ENCODE data around the gene POGLUT3. TPM values are rescaled to one million over a fixed set of nuclear protein-coding genes. Genes with fewer than 3 reads are reported as not detected.

The POGLUT3 gene
- total and polyA plus RNA-seq, 9 of the 15 experiments (the other 6 are each of a cell fraction or from before 2014, with no cell fraction given): 4.6 to 29.7 (median 17.8) TPM

DNA sequence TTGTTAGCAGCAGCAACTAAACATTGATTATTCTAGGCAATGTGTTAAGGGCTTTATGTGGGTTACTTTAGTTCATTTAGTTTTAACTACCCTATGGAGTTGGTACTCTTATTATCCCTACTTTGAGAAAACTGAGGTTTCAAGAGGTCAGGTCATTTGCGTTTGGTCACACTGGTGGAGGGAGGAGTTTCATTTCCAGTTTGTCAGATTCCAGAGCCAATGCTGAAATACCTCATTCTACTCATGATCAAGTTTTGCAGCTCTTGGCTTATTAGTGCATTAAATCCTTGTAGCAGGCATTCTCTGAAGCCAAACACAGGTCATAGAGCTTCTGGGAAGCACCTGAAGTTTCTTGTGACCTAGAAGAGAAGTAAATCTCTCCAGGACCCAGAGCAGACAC is 24.1 kb upstream of the POGLUT3 start:
- H4K20me1 ChIP-seq (replicated peaks; ENCODE audit: control insufficient read depth, insufficient read depth, low read length): no peaks in the 10 kb centered on the region
- CTCF ChIA-PET (ENCODE audit: low intra/inter-chr PET ratio): no interaction called here

DNA sequence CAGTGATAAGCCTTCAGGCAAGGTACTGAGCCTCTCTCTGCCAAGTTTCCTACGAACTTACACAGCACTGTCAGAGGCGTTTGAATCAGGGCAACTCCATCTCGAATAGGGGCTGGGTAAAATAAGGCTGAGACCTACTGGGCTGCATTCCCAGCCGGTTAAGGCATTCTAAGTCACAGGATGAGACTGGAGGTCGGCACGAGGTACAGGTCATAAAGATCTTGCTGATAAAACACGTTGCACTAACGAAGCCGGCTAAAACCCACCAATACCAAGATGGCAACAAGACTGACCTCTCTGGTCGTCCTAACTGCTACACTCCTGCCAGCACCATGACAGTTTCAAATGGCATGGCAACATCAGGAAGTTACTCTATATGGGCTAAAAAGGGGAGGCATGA is 20.4 kb upstream of the POGLUT3 start:
- Histone ChIP-seq H3K4me3 (no peak overlapping the region), H3K4me2 (ENCODE audit: insufficient read depth, low read length) (no peak overlapping the region), H3K36me3 (ENCODE audit: control insufficient read depth, insufficient read depth, low read length) (peaks cover 14% of the 10 kb centered on the region), H3K27ac (ENCODE audit: extremely low read depth, low read depth, low read length) (no peak overlapping the region), H4K20me1 (replicated peaks; ENCODE audit: control insufficient read depth, insufficient read depth, low read length) (no peaks in the 10 kb centered on the region), H3K27me3 (ENCODE audit: control insufficient read depth in 2 of 2, insufficient read depth in 2 of 2, low read length in 2 of 2) (no peaks in the 10 kb centered on the region), H3K9ac (ENCODE audit: insufficient read depth in 1 of 2, low read depth in 2 of 2, low read length in 2 of 2) (no peak overlapping the region), H3K4me1 (replicated peaks in 1 of 2; ENCODE audit: control insufficient read depth in 2 of 2, insufficient read depth in 2 of 2, low read length in 2 of 2) (no peaks in the 10 kb centered on the region), H3K9me3 (replicated peaks; ENCODE audit: control insufficient read depth, insufficient read depth, low read depth, low read length) (no peaks in the 10 kb centered on the region), H3K9me1 (ENCODE audit: control insufficient read depth, insufficient read depth, low read length) (no peaks in the 10 kb centered on the region), H2AFZ (ENCODE audit: low read depth, low read length) (no peak overlapping the region), H3K79me2 (ENCODE audit: control insufficient read depth, insufficient read depth, low read length) (no peaks in the 10 kb centered on the region)
- FAIRE-seq (no peak), DNase-seq (ENCODE audit: extremely low read depth in 1 of 4, low spot score in 3 of 4) (no peak), ATAC-seq (no peak)
- BruUV-seq (replicated peaks): no TSS peak
- POLR2A ChIA-PET: no interaction called here
- intact Hi-C loops (cut with micrococcal nuclease): no loop called here
- 57% methylated on average over 10 of the region's 10 CpGs for WGBS (ENCODE audit: insufficient coverage, low coverage, missing lambda C conversion rate)
- in situ Hi-C loops (cut with MboI): no loop called here
- CTCF ChIA-PET (ENCODE audit: low intra/inter-chr PET ratio): no interaction called here
- TF ChIP-seq, protein P1, sequence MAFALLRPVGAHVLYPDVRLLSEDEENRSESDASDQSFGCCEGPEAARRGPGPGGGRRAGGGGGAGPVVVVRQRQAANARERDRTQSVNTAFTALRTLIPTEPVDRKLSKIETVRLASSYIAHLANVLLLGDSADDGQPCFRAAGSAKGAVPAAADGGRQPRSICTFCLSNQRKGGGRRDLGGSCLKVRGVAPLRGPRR (CRISPR knock-in tag; IDR thresholded peaks at IDR 0.05): no peak
- no peak for TF ChIP-seq FUS (optimal IDR thresholded peaks at IDR 0.05; ENCODE audit: low read depth, low read length)
- no peak for TF ChIP-seq TCFL5 (CRISPR knock-in tag; conservative IDR thresholded peaks at IDR 0.05)
- no peak for TF ChIP-seq U2AF1 (optimal IDR thresholded peaks at IDR 0.05; ENCODE audit: low read depth, low read length)
- no peak for TF ChIP-seq RBM22 (IDR thresholded peaks at IDR 0.05; ENCODE audit: low read depth, low read length, poor library complexity, severe bottlenecking)
- TF ChIP-seq ZNF77 (CRISPR knock-in tag; IDR thresholded peaks at IDR 0.05): no peak
- TF ChIP-seq GATA2 (CRISPR knock-in tag; IDR thresholded peaks at IDR 0.05): no peak
- no peak for TF ChIP-seq RBM17 (IDR thresholded peaks at IDR 0.05; ENCODE audit: borderline replicate concordance, low read depth, low read length)
- TF ChIP-seq ZNF274 (IDR thresholded peaks at IDR 0.05; ENCODE audit: borderline replicate concordance, low read depth, low read length): no peak
- no peak for TF ChIP-seq ZNF324 (CRISPR knock-in tag; IDR thresholded peaks at IDR 0.05)
- no peak for TF ChIP-seq NEUROD1 (IDR thresholded peaks at IDR 0.05; ENCODE audit: borderline replicate concordance, low read depth, low read length, partially characterized antibody)
- TF ChIP-seq MEIS2 (IDR thresholded peaks at IDR 0.05; ENCODE audit: partially characterized antibody): no peak
- TF ChIP-seq GTF2E2 (tag; IDR thresholded peaks at IDR 0.05): no peak
- no peak for TF ChIP-seq DIDO1 (tag; IDR thresholded peaks at IDR 0.05; ENCODE audit: low read depth)
- no peak for TF ChIP-seq ATF7 (IDR thresholded peaks at IDR 0.05)

More for the DNA sequence above, 24.1 kb upstream of the POGLUT3 start:
- WGBS (ENCODE audit: insufficient coverage, low coverage, missing lambda C conversion rate): 36% methylated on average over 1 of the region's 1 CpG
- no peak overlapping the region for H3K4me2 ChIP-seq (ENCODE audit: insufficient read depth, low read length)
- FAIRE-seq (no peak), DNase-seq (ENCODE audit: extremely low read depth in 1 of 4, low spot score in 3 of 4) (no peak), ATAC-seq (no peak)
- no peaks in the 10 kb centered on the region for H3K9me3 ChIP-seq (replicated peaks; ENCODE audit: control insufficient read depth, insufficient read depth, low read depth, low read length)
- in situ Hi-C loops (cut with MboI) (no loop called here), intact Hi-C loops (cut with micrococcal nuclease) (no loop called here)
- no peaks in the 10 kb centered on the region for H3K79me2 ChIP-seq (ENCODE audit: control insufficient read depth, insufficient read depth, low read length)
- H3K4me1 ChIP-seq (replicated peaks in 1 of 2; ENCODE audit: control insufficient read depth in 2 of 2, insufficient read depth in 2 of 2, low read length in 2 of 2): peaks cover 0 to under 1% of the 10 kb centered on the region in 2 experiments; a peak in 1 of 5 replicates
- no peak overlapping the region for H3K4me3 ChIP-seq
- H3K9me1 ChIP-seq (ENCODE audit: control insufficient read depth, insufficient read depth, low read length): no peaks in the 10 kb centered on the region
- POLR2A ChIA-PET: no interaction called here
- no peak for TF ChIP-seq TCF7 (IDR thresholded peaks at IDR 0.05; ENCODE audit: borderline replicate concordance)
- TF ChIP-seq CBFA2T3 (IDR thresholded peaks at IDR 0.05): no peak
- TF ChIP-seq EGR1 (conservative IDR thresholded peaks at IDR 0.05): no peak
- TF ChIP-seq TSC22D4 (tag; IDR thresholded peaks at IDR 0.05): no peak
- no peak for TF ChIP-seq ZKSCAN3 (CRISPR knock-in tag; IDR thresholded peaks at IDR 0.05)
- no peak overlapping the region for H3K27ac ChIP-seq (ENCODE audit: extremely low read depth, low read depth, low read length)
- no peak overlapping the region for H2AFZ ChIP-seq (ENCODE audit: low read depth, low read length)
- no peaks in the 10 kb centered on the region for H3K27me3 ChIP-seq (ENCODE audit: control insufficient read depth in 2 of 2, insufficient read depth in 2 of 2, low read length in 2 of 2)
- BruUV-seq (replicated peaks): no TSS peak
- H3K36me3 ChIP-seq (ENCODE audit: control insufficient read depth, insufficient read depth, low read length): peaks cover 6% of the 10 kb centered on the region; the same call in 2 of the 3 replicates
- no peak overlapping the region for H3K9ac ChIP-seq (ENCODE audit: insufficient read depth in 1 of 2, low read depth in 2 of 2, low read length in 2 of 2)

Measured in K562 (cell line).